Neural cell (in vitro differentiated cells): ENCODE results near the gene PCDHB4. TPM values are rescaled to one million over a fixed set of nuclear protein-coding genes. Genes with fewer than 3 reads are reported as not detected.

Experiments used
- H2AFZ ChIP-seq: fragments of 200-600, 300-800 bp; sonication (generic), shearing (Covaris generic); 2 replicates; pipeline ENCODE4 v1.6.0; 2014; ENCODE audit warnings: low read depth, mild to moderate bottlenecking, antibody characterized with exemption, low read length, moderate library complexity
- H3F3A ChIP-seq: fragments of 200-600 bp; shearing (Covaris generic); 2 replicates; pipeline ENCODE4 v1.6.1; 2016; ENCODE audit warnings: mild to moderate bottlenecking, moderate library complexity, mixed read lengths, antibody characterized with exemption, low read length; ENCODE audit not compliant: insufficient read depth, poor library complexity, severe bottlenecking
- H3K27ac ChIP-seq: fragments of 200-600, 300-800 bp; sonication (generic), shearing (Covaris generic); 2 replicates; pipeline ENCODE4 v1.5.1; 2014; ENCODE audit warnings: mild to moderate bottlenecking, low read length, moderate library complexity
- H3K27me3 ChIP-seq: fragments of 300-800, 200-600 bp; sonication (generic), shearing (Covaris generic); 2 replicates; pipeline ENCODE4 v1.6.0; 2014; ENCODE audit warnings: mild to moderate bottlenecking, low read depth, low read length, moderate library complexity; ENCODE audit not compliant: insufficient read depth
- H3K36me3 ChIP-seq: fragments of 300-800, 200-600 bp; sonication (generic), shearing (Covaris generic); 2 replicates; pipeline ENCODE4 v1.5.1; 2014; ENCODE audit warnings: mild to moderate bottlenecking, antibody characterized with exemption, low read length, moderate library complexity; ENCODE audit not compliant: insufficient read depth
- H3K4me2 ChIP-seq: fragments of 300-800, 200-600 bp; sonication (generic), shearing (Covaris generic); 2 replicates; pipeline ENCODE4 v1.6.0; 2014; ENCODE audit warnings: mild to moderate bottlenecking, low read length
- H3K4me3 ChIP-seq: fragments of 300-800, 200-600 bp; sonication (generic), shearing (Covaris generic); 2 replicates; pipeline ENCODE4 v1.5.1; 2014; ENCODE audit warnings: mild to moderate bottlenecking, low read length, moderate library complexity
- H3K79me2 ChIP-seq: fragments of 200-600 bp; shearing (Covaris generic); replicated peaks from 2 replicates; pipeline ENCODE4 v1.6.0; 2014; ENCODE audit warnings: mild to moderate bottlenecking, low read length, moderate library complexity; ENCODE audit not compliant: insufficient read depth
- H3K9ac ChIP-seq: fragments of 300-800, 200-600 bp; sonication (generic), shearing (Covaris generic); 2 replicates; pipeline ENCODE4 v1.6.1; 2016; ENCODE audit warnings: mild to moderate bottlenecking, low read length, mixed read lengths
- H3K9me2 ChIP-seq: fragments of 200-600 bp; shearing (Covaris generic); 2 replicates; pipeline ENCODE4 v1.6.1; 2016; ENCODE audit warnings: mild to moderate bottlenecking, low read length, mixed read lengths; ENCODE audit not compliant: insufficient read depth
- H3K9me3 ChIP-seq: fragments of 200-600, 300-800 bp; sonication (generic), shearing (Covaris generic); 2 replicates; pipeline ENCODE4 v1.6.1; 2016; ENCODE audit warnings: mild to moderate bottlenecking, mixed run types, low read length, moderate library complexity, mixed read lengths
- H4K20me1 ChIP-seq: fragments of 200-600 bp; shearing (Covaris generic); 2 replicates; pipeline ENCODE4 v1.6.1; 2016; ENCODE audit warnings: mild to moderate bottlenecking, mixed run types; ENCODE audit not compliant: insufficient read depth
- CTCF ChIP-seq: fragments of 450-650 bp; IDR thresholded peaks from 2 replicates; pipeline ENCODE4 v1.5.1; 2014; ENCODE audit warnings: antibody characterized with exemption, mild to moderate bottlenecking, moderate library complexity; ENCODE audit not compliant: poor library complexity, severe bottlenecking
- EP300 ChIP-seq: fragments of 450-650 bp; conservative IDR thresholded peaks from 2 replicates; pipeline ENCODE4 v1.6.1; 2014; ENCODE audit warnings: antibody characterized with exemption, mild to moderate bottlenecking, moderate library complexity; ENCODE audit not compliant: poor library complexity, severe bottlenecking
- EZH2 ChIP-seq: fragments of 200-600, 300-800 bp; shearing (Covaris generic), sonication (generic); IDR thresholded peaks from 2 replicates; pipeline ENCODE4 v1.6.1; 2014; ENCODE audit warnings: antibody characterized with exemption, low read length, borderline replicate concordance, mild to moderate bottlenecking; ENCODE audit not compliant: insufficient read depth, poor library complexity, severe bottlenecking
- MXI1 ChIP-seq: fragments of 450-650 bp; conservative IDR thresholded peaks from 2 replicates; pipeline ENCODE4 v1.6.1; 2014; ENCODE audit warnings: antibody characterized with exemption, mild to moderate bottlenecking; ENCODE audit not compliant: poor library complexity, severe bottlenecking
- POLR2AphosphoS5 ChIP-seq: IDR thresholded peaks from 2 replicates; pipeline ENCODE4 v1.6.1; 2012
- RAD21 ChIP-seq: fragments of 450-650 bp; conservative IDR thresholded peaks from 2 replicates; pipeline ENCODE4 v1.6.1; 2014; ENCODE audit warnings: antibody characterized with exemption, mild to moderate bottlenecking, moderate library complexity
- SMC3 ChIP-seq: fragments of 450-650 bp; conservative IDR thresholded peaks from 2 replicates; pipeline ENCODE4 v1.6.1; 2014; ENCODE audit warnings: antibody characterized with exemption, mild to moderate bottlenecking, moderate library complexity; ENCODE audit not compliant: poor library complexity
- TAF1 ChIP-seq: IDR thresholded peaks from 2 replicates; pipeline ENCODE4 v1.6.1; 2012; ENCODE audit warnings: low read depth
- polyA plus RNA-seq: library from polyadenylated mRNA; depleted of rRNA; stranded (reverse); fragments of >200 nt; gene quantifications from 2 replicates; pipeline ENCODE4 v1.2.3, GENCODE V29; 2014
- TF ChIP-seq, protein P1 (sequence below): IDR thresholded peaks from 2 replicates; pipeline ENCODE4 v1.6.1; 2012; ENCODE audit warnings: borderline replicate concordance

PCDHB4 gene
- polyA plus RNA-seq, 1 donor from 2014 or later = 4.2 TPM

DNA sequence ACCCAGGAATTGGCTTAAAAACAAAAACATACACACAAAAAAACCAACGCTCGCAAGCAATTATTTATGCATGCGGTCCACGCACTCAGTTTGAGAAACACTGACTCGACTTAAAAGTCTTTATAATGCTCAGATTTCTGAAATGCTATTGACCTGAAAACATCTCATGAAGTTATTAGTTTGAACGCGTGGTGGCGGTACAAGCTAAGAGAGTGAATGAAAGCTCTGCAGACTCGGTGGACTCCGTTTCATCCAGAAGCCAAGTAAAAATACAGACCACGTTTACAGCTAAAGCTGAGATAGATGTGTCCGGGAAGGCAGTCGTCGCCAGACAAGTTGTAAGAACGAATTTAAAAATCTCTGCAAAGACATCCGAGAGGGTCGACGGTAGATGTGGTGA lies 28.2 kb downstream of the PCDHB4 start, which contains the start of gene PCDHB6:
Gene PCDHB6, plus strand, starts transcription at position 246 of the 400 bp plus-strand sequence. CDS start 201 bp downstream, outside the sequence.
- Histone ChIP-seq H3K27me3 (no peaks in the 10 kb centered on the region), H3K9me2 (no peaks in the 10 kb centered on the region), H3K27ac (no peak within 1 kb of the TSS), H3K4me2 (no peak within 1 kb of the TSS), H3K9me3 (peaks cover 14% of the 10 kb centered on the region), H3K9ac (no peak within 1 kb of the TSS), H3K36me3 (peaks cover 11% of the 10 kb centered on the region), H2AFZ (no peak within 1 kb of the TSS), H3K4me3 (no peak within 1 kb of the TSS), H4K20me1 (no peaks in the 10 kb centered on the region), H3F3A (no peaks in the 10 kb centered on the region), H3K79me2 (no peaks in the 10 kb centered on the region)
- no peak for TF ChIP-seq CTCF

DNA sequence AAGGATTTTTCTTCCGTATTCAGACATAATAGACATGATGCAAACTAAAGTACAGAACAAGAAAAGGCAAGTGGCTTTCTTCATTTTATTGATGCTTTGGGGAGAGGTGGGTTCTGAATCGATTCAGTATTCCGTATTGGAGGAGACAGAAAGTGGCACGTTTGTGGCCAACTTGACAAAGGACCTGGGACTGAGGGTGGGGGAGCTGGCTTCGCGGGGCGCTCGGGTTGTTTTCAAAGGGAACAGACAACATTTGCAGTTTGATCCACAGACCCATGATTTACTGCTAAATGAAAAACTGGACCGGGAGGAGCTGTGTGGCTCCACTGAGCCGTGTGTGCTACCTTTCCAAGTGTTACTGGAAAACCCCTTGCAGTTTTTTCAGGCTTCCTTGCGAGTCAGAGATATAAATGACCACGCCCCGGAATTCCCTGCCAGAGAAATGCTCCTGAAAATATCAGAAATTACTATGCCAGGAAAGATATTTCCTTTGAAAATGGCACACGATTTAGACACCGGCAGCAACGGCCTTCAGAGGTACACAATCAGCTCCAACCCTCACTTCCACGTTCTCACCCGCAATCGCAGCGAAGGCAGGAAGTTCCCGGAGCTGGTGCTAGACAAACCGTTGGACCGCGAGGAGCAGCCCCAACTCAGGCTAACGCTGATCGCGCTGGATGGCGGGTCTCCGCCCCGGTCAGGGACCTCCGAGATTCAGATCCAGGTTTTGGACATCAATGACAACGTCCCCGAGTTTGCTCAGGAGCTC lies 28.8 kb downstream of the PCDHB4 start:
- Histone ChIP-seq H3K27me3 (no peaks in the 10 kb centered on the region), H3K9ac (no peak overlapping the region), H3F3A (no peaks in the 10 kb centered on the region), H3K4me3 (no peak overlapping the region), H3K27ac (no peak overlapping the region), H3K36me3 (peaks cover 11% of the 10 kb centered on the region), H3K4me2 (no peak overlapping the region), H3K79me2 (no peaks in the 10 kb centered on the region), H2AFZ (no peak overlapping the region), H4K20me1 (no peaks in the 10 kb centered on the region), H3K9me3 (peaks cover 15% of the 10 kb centered on the region), H3K9me2 (no peaks in the 10 kb centered on the region)
- TF ChIP-seq EZH2 = no peak
- TF ChIP-seq, protein P1, sequence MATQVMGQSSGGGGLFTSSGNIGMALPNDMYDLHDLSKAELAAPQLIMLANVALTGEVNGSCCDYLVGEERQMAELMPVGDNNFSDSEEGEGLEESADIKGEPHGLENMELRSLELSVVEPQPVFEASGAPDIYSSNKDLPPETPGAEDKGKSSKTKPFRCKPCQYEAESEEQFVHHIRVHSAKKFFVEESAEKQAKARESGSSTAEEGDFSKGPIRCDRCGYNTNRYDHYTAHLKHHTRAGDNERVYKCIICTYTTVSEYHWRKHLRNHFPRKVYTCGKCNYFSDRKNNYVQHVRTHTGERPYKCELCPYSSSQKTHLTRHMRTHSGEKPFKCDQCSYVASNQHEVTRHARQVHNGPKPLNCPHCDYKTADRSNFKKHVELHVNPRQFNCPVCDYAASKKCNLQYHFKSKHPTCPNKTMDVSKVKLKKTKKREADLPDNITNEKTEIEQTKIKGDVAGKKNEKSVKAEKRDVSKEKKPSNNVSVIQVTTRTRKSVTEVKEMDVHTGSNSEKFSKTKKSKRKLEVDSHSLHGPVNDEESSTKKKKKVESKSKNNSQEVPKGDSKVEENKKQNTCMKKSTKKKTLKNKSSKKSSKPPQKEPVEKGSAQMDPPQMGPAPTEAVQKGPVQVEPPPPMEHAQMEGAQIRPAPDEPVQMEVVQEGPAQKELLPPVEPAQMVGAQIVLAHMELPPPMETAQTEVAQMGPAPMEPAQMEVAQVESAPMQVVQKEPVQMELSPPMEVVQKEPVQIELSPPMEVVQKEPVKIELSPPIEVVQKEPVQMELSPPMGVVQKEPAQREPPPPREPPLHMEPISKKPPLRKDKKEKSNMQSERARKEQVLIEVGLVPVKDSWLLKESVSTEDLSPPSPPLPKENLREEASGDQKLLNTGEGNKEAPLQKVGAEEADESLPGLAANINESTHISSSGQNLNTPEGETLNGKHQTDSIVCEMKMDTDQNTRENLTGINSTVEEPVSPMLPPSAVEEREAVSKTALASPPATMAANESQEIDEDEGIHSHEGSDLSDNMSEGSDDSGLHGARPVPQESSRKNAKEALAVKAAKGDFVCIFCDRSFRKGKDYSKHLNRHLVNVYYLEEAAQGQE = no peak
- no peak for TF ChIP-seq RAD21

DNA sequence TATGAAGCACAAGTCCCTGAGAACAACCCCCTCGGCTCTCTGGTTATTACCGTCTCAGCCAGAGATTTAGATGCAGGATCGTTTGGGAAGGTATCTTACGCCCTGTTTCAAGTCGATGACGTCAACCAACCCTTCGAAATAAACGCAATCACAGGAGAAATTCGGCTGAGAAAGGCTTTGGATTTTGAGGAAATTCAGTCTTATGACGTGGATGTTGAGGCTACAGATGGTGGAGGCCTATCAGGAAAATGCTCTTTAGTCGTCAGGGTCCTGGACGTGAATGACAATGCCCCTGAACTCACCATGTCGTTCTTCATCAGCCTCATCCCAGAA lies 29.3 kb downstream of the PCDHB4 start:
- Histone ChIP-seq H3K9me3 (peaks cover 21% of the 10 kb centered on the region), H3K27ac (no peak overlapping the region), H3K79me2 (no peaks in the 10 kb centered on the region), H3K36me3 (peaks cover 11% of the 10 kb centered on the region), H2AFZ (no peak overlapping the region), H3K9ac (no peak overlapping the region), H4K20me1 (no peaks in the 10 kb centered on the region), H3K27me3 (no peaks in the 10 kb centered on the region), H3K4me3 (no peak overlapping the region), H3F3A (no peaks in the 10 kb centered on the region), H3K4me2 (no peak overlapping the region), H3K9me2 (no peaks in the 10 kb centered on the region)
- TF ChIP-seq POLR2AphosphoS5 = no peak
- no peak for TF ChIP-seq CTCF
- TF ChIP-seq MXI1 = no peak
- TF ChIP-seq SMC3 = no peak
- TF ChIP-seq, protein P1 = no peak
- no peak for TF ChIP-seq EP300
- no peak for TF ChIP-seq TAF1
- TF ChIP-seq RAD21 = no peak
- no peak for TF ChIP-seq EZH2
